OCI-LY1 (cell line): ENCODE measurements around the gene ADAMTS12.

Experiments used
- H2AFZ ChIP-seq: fragments of 200-600 bp; sonication (generic), shearing (Covaris generic); 2 replicates; pipeline ENCODE4 v1.6.0; 2014; ENCODE audit warnings: antibody characterized with exemption, mild to moderate bottlenecking, low read length
- H3F3A ChIP-seq: fragments of 200-600 bp; sonication (generic), shearing (Covaris generic); 2 replicates; pipeline ENCODE4 v1.6.0; 2014; ENCODE audit warnings: mild to moderate bottlenecking, antibody characterized with exemption, low read length, moderate library complexity; ENCODE audit not compliant: insufficient read depth
- H3K27ac ChIP-seq: fragments of 200-600 bp; sonication (generic); 2 replicates; pipeline ENCODE4 v1.5.1; 2014; ENCODE audit warnings: low read length, mixed run types, mild to moderate bottlenecking, low read depth; ENCODE audit not compliant: poor library complexity, severe bottlenecking
- H3K27me3 ChIP-seq: fragments of 200-600 bp; sonication (generic); 2 replicates; pipeline ENCODE4 v1.6.0; 2014; ENCODE audit warnings: antibody characterized with exemption, mild to moderate bottlenecking, low read length, moderate library complexity; ENCODE audit not compliant: insufficient read depth
- H3K36me3 ChIP-seq: fragments of 200-600 bp; sonication (generic); 2 replicates; pipeline ENCODE4 v1.6.1; 2014; ENCODE audit warnings: mild to moderate bottlenecking, antibody characterized with exemption, low read length, moderate library complexity, mixed read lengths; ENCODE audit not compliant: insufficient read depth
- H3K4me1 ChIP-seq: fragments of 200-600 bp; sonication (generic); 2 replicates; pipeline ENCODE4 v1.5.1; 2014; ENCODE audit warnings: mild to moderate bottlenecking, low read length, moderate library complexity; ENCODE audit not compliant: insufficient read depth, severe bottlenecking
- H3K4me2 ChIP-seq: fragments of 200-600 bp; sonication (generic), shearing (Covaris generic); 2 replicates; pipeline ENCODE4 v1.6.1; 2014; ENCODE audit warnings: low read length
- H3K4me3 ChIP-seq: fragments of 200-600 bp; sonication (generic); 2 replicates; pipeline ENCODE4 v1.5.1; 2014; ENCODE audit warnings: low read length, low read depth, mild to moderate bottlenecking, mixed read lengths; ENCODE audit not compliant: poor library complexity, severe bottlenecking
- H3K79me2 ChIP-seq: fragments of 200-600 bp; shearing (Covaris generic); 2 replicates; pipeline ENCODE4 v1.6.1; 2016; ENCODE audit warnings: mixed run types, low read length, mixed read lengths; ENCODE audit not compliant: insufficient read depth
- H3K9ac ChIP-seq: fragments of 200-600 bp; sonication (generic), shearing (Covaris generic); 2 replicates; pipeline ENCODE4 v1.6.1; 2014; ENCODE audit warnings: mild to moderate bottlenecking, low read length, mixed read lengths
- H3K9me2 ChIP-seq: fragments of 200-600 bp; sonication (generic), shearing (Covaris generic); 2 replicates; pipeline ENCODE4 v1.6.1; 2014; ENCODE audit warnings: low read depth, mild to moderate bottlenecking, low read length, mixed read lengths
- H3K9me3 ChIP-seq: fragments of 200-600 bp; shearing (Covaris generic); 2 replicates; pipeline ENCODE4 v1.6.1; 2014; ENCODE audit warnings: low read length, mixed read lengths
- H4K20me1 ChIP-seq: fragments of 200-600 bp; sonication (generic), shearing (Covaris generic); 2 replicates; pipeline ENCODE4 v1.6.0; 2016; ENCODE audit warnings: mild to moderate bottlenecking, low read length; ENCODE audit not compliant: insufficient read depth
- CTCF ChIP-seq: fragments of 200-600 bp; sonication (generic), shearing (Covaris generic); IDR thresholded peaks from 2 replicates; pipeline ENCODE4 v1.5.1; 2017; ENCODE audit warnings: mild to moderate bottlenecking, antibody characterized with exemption, low read length, moderate library complexity, mixed read lengths
- EZH2 ChIP-seq: fragments of 200-600 bp; sonication (generic), shearing (Covaris generic); IDR thresholded peaks from 2 replicates; pipeline ENCODE4 v1.8.0; 2017; ENCODE audit warnings: borderline replicate concordance, mixed run types, mild to moderate bottlenecking, antibody characterized with exemption, low read length, moderate library complexity, mixed read lengths

The ADAMTS12 gene

DNA sequence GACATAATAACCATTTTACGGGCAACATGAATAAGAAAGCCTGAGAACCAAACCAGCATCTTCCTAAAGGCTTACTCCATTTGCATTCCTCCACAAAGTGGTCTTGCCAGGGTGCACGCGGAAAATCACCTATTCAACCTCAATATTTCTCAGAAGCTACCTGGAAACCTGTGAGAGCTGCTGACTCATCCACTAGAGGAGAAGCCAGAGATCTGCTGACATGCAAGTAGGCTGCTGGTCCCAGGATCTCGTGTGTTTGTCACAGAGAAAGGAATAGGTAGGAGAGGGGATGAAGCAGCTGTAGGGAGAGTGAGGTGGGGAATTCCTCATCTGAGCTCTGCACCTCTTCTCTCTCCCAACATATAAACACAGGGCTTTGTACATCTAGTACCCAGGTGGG is 138.1 kb downstream of the ADAMTS12 start:
- Histone ChIP-seq H3K79me2 (no peaks in the 10 kb centered on the region), H3K9me2 (no peaks in the 10 kb centered on the region), H2AFZ (no peak overlapping the region), H3K4me1 (no peaks in the 10 kb centered on the region), H3K9me3 (no peaks in the 10 kb centered on the region), H3K4me3 (no peak overlapping the region), H3K27ac (no peak overlapping the region), H3F3A (no peaks in the 10 kb centered on the region), H3K4me2 (no peak overlapping the region), H3K27me3 (no peaks in the 10 kb centered on the region), H4K20me1 (no peaks in the 10 kb centered on the region), H3K36me3 (no peaks in the 10 kb centered on the region), H3K9ac (no peak overlapping the region)
- TF ChIP-seq EZH2 (no peak), CTCF (no peak)

- Histone ChIP-seq H3K27me3 (no peaks in the 10 kb centered on the region), H3K4me3 (no peak overlapping the region), H2AFZ (no peak overlapping the region), H3K27ac (no peak overlapping the region), H3F3A (no peaks in the 10 kb centered on the region), H3K36me3 (no peaks in the 10 kb centered on the region), H3K4me1 (no peaks in the 10 kb centered on the region), H4K20me1 (no peaks in the 10 kb centered on the region), H3K79me2 (no peaks in the 10 kb centered on the region), H3K9me2 (no peaks in the 10 kb centered on the region), H3K9me3 (no peaks in the 10 kb centered on the region), H3K4me2 (no peak overlapping the region), H3K9ac (no peak overlapping the region)
- TF ChIP-seq CTCF = no peak
- TF ChIP-seq EZH2 = no peak
These were observed 143.0 kb downstream of the ADAMTS12 start for GRCh38 chr5:33748754-33749153.

DNA sequence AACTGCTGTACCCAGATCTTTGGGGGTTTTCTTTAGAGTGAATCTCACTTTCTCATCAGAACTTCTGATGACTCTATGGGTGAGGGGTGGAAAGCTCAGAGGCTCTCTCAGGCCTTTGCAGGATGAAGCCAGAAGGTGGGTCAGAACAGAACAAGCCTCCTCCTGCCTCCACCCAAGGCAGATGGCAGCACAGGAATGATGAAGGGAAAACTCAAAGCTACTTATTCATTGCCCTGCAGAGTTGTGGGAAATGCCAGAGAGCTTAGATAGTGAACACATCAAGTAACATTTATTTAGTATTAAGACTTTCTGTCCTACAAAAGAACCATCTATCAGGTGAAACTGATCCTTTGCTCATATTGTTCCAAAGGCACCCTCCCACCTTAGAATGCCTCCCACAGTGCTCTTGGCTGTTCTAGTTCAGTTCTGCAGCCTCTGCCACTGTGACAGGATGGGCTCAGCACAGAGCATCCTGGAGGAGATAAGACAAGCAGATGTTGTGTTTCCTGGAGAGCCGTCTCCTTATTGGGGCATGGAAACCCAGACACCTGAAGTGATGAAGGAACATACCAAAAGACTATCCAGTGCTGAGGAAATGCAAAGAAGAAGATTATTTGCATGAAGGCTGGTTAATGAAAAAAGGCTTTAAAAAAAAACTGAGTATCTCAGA is 146.6 kb downstream of the ADAMTS12 start:
- TF ChIP-seq EZH2 (no peak), CTCF (no peak)
- Histone ChIP-seq H3F3A (no peaks in the 10 kb centered on the region), H3K4me3 (no peak overlapping the region), H4K20me1 (no peaks in the 10 kb centered on the region), H3K9me3 (no peaks in the 10 kb centered on the region), H3K4me2 (no peak overlapping the region), H3K9ac (no peak overlapping the region), H2AFZ (no peak overlapping the region), H3K79me2 (no peaks in the 10 kb centered on the region), H3K27ac (no peak overlapping the region), H3K4me1 (no peaks in the 10 kb centered on the region), H3K27me3 (no peaks in the 10 kb centered on the region), H3K36me3 (no peaks in the 10 kb centered on the region), H3K9me2 (no peaks in the 10 kb centered on the region)
